Daoy (cell line): ENCODE results near the gene VPS26C. TPM values are rescaled to one million over a fixed set of nuclear protein-coding genes. Genes with fewer than 3 reads are reported as not detected.

Experiments used
- DNase-seq: peaks from one replicate; pipeline ENCODE4 v3.0.0-alpha.2; 2015; ENCODE audit warnings: low read depth
- total RNA-seq: library from RNA; depleted of rRNA; stranded (reverse); fragments of >200 nt; shearing (Covaris generic); gene quantifications from 2 replicates; pipeline ENCODE4 v1.2.3, GENCODE V29; 2014

VPS26C gene
- total RNA-seq, 1 experiment from 2014 or later, result 58.0 TPM

DNA sequence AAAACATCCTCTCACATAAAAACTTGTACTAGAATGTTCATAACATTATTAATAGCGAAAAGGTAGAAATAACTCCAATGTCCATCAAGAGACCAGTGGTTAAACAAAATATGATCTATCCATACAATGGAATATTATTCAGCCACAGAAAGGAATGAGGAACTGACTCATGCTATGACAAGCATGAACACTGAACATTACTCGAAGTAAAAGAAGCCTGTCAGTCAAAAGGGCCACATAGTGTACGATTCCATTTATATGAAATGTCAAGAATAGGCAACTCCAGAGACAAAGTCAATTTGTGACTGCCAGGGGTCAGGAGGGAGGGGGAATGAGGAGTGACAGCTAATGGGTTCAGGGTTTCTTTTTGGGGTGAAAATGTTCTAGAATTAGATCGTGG is 2.3 kb downstream of the VPS26C start:
- no peak for DNase-seq

DNA sequence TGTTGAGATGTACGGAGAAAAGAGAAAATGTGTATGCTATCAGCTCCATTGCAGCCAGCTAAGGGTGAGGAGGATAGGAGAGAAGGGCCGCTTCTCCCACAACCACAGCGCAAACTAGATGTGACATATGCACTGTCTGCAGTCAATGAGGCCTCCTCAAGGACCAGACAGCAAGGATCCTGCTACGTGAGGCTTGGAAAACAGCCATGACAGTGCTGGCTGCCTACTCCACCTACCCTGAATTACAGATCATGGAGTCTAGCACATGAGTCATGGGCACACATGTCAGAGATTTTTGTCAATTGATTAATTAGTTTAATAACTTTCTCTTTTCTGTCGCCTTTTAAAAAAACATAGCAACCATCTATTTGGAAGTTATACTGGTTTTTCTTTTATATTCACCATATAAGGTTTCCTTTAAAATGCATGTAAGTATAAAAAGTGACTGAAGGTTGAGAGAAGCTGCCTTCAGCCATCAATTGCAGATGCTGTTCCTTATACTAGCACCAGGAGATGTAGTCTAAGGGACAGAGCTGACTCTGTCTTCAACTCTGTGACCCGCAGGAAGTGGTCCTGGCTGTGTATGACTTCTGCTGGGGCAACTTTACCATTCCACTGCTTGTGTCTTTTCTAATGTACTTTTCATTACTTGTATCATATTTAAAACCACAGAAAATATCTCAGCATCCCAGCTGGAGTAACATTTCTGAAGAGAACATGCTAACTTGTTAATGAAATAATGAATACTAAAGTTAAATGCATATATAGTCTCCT is 3.1 kb downstream of the VPS26C start:
- DNase-seq, result no peak

DNA sequence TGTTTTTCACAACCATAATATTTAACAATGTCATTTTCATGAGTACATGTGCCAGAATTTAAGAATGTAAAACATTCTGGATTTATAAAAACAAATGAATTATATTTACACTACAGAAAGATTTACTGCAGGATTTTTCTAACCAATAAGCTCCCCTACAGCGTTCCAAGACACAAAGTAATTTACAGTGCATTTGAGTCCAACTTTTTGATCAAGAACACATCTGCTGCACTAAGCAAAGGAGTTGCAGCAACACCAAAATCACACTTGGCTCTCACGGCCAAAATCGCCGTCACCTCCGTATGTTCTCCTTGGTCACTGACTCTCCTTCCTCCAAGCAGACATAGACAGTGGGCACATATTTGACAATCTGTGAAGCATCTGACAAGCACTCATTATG is 7.7 kb downstream of the VPS26C start:
- DNase-seq, result no peak

DNA sequence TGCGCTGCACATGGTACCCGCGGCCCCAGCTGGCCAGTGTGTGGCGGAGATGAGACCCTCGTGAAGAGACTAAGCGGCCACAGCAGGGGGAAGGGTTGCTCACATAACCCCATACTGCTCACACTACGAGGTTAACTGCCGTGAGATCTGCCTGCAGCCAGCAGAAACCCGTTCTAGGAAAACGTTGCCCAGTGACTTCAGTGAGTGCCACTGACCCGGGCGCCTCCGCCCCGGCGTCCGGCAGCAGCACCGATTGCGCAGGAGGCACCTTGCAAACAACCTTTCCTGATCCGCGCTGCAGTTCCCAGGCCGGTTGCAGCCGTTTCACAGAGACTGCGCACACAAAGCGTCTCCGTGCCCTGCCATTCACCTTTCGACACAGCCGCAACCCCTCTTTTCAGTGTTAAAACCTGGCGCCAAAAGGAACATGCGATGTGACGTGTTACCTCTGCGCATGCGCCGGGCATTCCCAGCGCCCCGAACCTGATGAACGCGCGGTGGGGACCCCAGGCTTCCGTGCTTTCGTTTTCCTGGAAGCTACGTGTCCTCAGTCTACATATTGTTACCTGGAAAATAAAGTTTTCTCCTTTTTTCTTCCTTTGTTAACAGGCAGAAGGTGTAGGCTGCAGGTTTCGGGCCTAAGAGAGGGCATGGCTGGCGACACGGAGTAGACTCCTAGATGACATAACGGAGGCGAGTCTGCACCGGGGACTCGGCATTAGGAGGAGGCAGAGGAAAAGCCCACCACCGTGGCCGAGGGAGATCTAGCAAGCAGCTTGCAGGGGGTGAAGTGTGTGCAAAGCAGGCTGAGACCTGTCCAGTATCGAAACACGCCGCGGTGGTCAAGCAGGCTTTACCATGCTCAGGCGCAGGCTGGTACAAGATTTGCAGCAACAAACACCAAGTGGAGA is 8.9 kb downstream of the VPS26C start:
- DNase-seq, result peak; percentile 84

DNA sequence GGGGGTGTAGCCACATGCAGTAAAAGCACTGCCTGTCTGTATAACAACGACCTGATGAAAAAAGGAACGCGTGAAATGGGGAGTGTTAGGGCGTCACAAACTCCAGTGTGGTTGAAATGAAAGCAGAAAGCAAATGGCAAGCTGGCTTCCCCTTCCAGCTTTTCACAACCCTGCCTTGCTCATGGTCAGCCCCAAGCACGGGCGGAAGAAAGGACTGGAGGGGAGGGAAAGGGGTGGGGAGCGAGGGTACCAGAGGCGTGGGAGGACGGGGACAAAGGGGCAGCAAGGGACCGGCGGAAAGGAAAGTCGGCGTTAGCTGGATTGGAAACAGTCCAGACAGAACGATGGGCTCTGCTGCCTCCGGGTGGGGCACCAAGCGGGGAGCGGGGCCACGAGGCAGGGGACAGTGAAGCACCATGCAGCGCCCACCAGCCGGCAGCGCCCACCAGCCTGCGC is 9.6 kb downstream of the VPS26C start:
- peak; percentile 64 for DNase-seq

- peak; percentile 11 for DNase-seq
These were observed 13.1 kb downstream of the VPS26C start for GRCh38 chr21:37253991-37254390.

- DNase-seq, result no peak
These were observed 15.9 kb downstream of the VPS26C start for GRCh38 chr21:37251294-37251634.

DNA sequence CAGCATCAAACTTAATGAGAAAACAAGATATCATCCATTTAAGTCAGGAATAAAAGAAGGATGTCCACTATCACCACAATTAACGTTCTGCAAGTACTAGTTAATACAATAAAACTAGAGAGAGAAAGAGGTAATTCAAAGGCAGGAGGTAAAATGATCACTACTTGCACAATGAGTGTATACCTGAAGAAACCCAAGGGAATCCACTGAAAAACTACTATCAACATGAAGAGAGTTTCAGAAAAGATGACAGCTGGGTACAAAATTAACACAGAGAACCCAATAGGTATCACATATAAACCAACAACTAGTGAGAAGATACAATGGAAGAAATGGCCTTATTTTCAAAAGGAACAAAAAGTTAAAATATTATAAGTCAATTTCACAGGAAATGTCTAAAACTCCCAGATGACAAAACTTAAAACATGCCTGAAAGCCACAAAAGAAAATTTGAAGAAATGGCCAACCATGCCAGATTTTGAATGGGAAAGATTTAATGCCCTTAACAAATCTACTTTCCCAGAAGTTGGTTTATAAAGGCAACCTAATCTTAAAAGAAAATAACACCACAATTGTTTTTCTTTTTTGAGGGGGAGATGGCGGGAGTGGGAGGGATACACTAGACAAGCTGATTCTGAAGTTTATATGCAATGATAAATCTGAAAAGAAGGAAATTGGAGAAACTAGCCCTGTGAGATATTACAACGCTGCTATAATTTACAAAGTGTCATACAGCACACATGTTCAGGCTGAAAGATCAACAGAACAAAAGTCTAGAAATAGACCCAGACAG is 17.8 kb downstream of the VPS26C start:
- DNase-seq, result no peak

DNA sequence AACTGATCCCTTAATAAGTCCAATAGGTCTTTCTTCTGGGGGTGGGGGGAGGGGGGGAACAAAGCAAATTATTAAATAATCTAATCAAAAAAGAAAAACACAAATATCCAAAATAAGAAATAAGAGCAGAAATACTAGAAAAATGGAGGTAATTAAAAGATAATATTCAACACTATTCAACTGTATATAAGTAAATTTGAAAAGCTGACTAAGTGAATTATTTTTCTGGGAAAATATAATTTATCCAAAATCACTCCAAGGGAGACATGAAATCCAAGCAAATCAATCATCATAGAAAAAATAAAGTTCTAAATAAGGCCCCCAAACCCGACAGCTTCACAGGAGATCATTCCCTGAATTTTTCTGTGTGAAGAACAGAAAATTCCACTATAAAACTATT is 18.8 kb downstream of the VPS26C start:
- DNase-seq, result no peak

GRCh38 chr21:37245151-37245550 is 22.0 kb downstream of the VPS26C start:
- no peak for DNase-seq

DNA sequence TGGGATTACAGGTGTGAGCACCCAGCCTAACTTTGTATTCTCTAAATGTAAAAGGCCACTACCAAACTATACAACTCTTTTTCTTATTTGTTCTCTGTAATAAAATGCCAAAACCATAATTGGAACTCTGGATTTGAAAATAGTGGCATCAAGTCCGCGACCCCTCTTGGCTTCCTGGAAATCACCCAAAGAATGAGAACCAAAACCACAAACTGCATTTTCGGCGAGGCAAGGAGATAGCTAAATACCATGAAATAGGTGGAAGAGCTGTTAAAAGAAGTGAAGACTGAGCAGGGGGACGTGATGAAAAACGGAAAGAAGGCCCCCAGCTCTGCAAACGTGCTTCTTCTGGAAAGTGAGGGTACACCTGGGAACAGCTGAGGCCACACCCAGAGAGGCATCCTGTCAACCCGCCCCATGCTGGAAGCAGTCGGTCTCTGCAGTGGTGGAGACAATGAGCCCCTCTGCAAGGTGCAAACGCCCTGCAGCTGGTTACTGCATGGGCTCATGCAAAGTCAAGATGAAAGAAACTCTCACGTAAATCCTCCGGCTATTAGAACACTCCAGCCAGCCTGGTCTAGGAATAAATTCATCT is 22.5 kb downstream of the VPS26C start:
- DNase-seq, result no peak

DNA sequence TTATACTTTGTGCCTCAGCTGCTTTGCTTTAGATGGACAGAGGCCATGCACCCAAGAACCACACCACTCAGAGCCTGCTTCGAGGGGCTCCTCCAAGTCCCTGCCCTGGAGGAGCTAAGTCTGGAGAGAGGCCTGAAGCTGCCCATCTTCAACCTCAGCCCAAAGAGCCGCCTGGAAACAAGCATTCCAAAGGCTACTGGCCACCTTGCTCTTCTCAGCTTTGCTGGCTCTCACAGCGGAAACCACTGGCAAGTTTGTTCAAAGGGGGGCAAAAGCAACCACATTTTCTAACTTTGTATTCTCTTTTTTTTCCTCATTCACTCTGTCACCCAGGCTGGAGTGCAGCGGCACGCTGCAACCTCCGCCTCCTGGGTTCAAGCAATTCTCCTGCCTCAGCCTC is 23.2 kb downstream of the VPS26C start:
- no peak for DNase-seq

- DNase-seq, result no peak
These were observed 25.7 kb downstream of the VPS26C start for GRCh38 chr21:37241426-37241825.

- DNase-seq, result no peak
These were observed 26.2 kb downstream of the VPS26C start for GRCh38 chr21:37240978-37241377.

GRCh38 chr21:37237764-37238163 is 29.4 kb downstream of the VPS26C start:
- no peak for DNase-seq

DNA sequence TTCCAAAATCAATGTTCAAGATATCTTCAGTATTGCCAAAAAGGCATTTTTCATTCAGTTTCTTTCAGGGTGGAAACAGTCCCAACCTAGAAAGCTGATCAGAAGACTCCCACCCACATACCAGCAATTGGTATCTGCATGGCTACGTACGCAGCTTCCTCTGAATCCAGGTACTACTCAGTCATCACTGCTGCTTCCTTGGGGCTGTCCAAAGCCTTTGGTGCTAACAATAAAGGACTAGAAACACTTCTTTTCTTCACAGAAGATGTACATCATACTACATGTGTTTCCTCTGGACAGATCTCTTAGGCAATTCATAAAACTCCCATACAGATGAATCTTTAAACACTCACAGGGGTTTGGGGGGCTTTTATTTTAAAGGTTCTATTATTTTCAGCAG is 29.8 kb downstream of the VPS26C start:
- DNase-seq, result no peak

DNA sequence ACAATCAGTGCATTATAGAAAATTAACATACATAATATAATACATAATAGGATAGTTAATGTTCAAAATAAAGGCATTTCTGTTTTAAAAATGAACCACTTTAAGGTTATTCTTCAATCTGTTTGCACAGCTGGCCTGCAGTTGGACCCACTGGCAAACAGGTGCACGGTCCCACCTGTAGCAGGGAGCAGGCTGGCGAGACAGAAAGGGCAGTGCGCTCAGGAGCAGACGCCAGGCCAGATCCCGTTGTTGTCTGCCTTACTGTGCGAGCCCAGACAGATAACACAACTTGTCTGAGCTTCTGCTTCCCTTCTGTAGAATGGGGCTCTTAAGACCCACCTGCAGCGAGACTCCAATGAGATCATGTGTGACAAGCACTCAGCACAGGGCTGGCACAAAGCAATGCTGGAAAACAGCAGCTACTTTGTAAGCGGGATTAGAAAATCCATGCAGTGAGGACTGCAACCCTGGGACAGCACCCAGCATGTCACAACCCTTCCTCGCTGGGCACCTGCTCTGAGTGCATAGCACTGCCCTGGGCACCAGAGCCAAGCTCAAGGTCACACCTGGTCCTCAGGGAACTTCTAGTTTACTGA is 33.5 kb downstream of the VPS26C start:
- DNase-seq, result no peak

GRCh38 chr21:37232274-37233018 is 34.7 kb downstream of the VPS26C start:
- DNase-seq, result no peak

GRCh38 chr21:37231671-37232070 is 35.5 kb downstream of the VPS26C start:
- DNase-seq, result no peak

DNA sequence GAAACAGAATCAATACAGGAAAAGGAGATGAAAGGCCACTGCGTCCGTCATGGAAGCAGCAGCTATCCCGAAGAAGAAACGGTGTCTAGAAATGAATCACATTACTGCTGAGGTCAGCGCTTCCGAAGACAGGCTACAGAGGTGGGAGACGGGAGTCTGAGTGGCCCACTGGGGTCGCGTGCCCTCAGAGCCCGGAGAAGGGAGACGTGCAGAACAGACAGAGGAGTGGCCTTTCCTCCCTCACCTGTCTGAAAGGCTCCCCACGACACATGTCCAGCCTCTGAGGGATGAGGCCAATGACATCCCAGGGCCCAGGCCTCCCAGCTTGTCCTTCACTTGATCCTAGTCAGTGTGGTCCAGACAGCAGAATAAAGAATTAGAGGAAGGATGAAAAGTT is 35.9 kb downstream of the VPS26C start:
- no peak for DNase-seq
